Mucosa of stomach (tissue), 1 donor: ENCODE measurements around the gene CCN2.
"Not testable (repeated sequence)": the region's sequence is repeated elsewhere in the genome, so short reads cannot be mapped to it uniquely, and the experiment has no call there.

Experiments used
- H3K27me3 ChIP-seq: one replicate; pipeline ENCODE4 v1.7.0; 2013; ENCODE audit warnings: mild to moderate bottlenecking, low read length; ENCODE audit not compliant: control insufficient read depth, insufficient read depth
- H3K36me3 ChIP-seq: one replicate; pipeline ENCODE4 v1.7.0; 2013; ENCODE audit warnings: low read length; ENCODE audit not compliant: control insufficient read depth, insufficient read depth
- H3K4me1 ChIP-seq: one replicate; pipeline ENCODE4 v1.7.0; 2013; ENCODE audit warnings: mild to moderate bottlenecking, low read length; ENCODE audit not compliant: control insufficient read depth, insufficient read depth
- H3K4me3 ChIP-seq: one replicate; pipeline ENCODE4 v1.7.0; 2013; ENCODE audit warnings: low read length
- H3K9ac ChIP-seq: one replicate; pipeline ENCODE4 v1.7.0; 2013; ENCODE audit warnings: mild to moderate bottlenecking, low read length, moderate library complexity
- H3K9me3 ChIP-seq: one replicate; pipeline ENCODE4 v1.7.0; 2013; ENCODE audit warnings: mild to moderate bottlenecking, low read length, moderate library complexity; ENCODE audit not compliant: control insufficient read depth
- donor health status: Pancreatic carcinoma.

CCN2 gene

DNA sequence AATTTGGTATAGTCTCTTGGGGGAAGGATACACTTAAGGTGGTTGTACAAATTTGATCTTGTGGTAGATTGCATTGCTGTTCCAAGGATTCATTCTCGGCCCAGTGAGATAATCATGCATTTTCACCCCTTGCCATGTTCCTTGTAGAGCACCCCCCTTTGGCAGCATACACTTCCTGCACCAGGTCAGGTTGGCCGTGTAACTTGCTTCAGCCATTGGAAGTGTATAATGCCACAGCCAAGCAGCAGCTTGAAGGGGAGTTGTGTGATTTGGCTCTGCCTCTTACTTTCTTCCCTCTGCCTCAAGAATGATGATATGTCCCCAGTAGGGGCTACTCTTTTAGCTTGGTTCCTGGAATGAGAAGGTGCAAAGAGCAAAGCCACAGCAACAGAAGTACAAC, 21.9 kb downstream of the CCN2 start:
- no peaks in the 10 kb centered on the region for H3K36me3 ChIP-seq
- H3K9me3 ChIP-seq, result no peaks in the 10 kb centered on the region
- no peak overlapping the region for H3K4me3 ChIP-seq
- H3K27me3 ChIP-seq, result no peaks in the 10 kb centered on the region
- H3K4me1 ChIP-seq, result no peaks in the 10 kb centered on the region
- H3K9ac ChIP-seq, result no peak overlapping the region

DNA sequence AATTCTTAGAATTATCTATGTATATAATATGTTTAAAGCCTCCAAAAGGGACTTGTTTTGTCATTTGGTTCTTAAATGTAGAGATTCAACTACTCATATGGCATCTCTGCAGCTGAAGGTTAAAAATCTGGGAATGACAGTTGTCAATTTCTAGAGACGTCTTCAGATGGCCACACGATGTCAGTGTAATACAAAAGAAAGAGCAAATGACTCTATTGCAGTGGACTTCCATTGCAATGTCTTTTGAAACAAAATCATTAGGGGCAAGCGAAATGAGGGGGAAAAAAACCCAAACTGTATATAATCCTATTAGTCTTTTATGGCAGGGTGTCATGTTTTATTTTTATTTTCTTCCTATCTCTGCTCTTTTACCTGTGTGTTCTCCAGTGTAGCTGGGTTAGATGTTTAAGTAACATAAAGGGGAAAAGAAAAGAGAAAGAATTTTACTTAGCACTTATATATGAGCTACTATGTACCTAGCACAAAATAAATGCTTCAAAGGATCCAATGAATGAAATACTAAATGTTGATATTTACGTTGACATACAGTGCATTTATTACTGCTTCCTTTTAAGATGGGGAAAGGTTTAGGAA, 26.2 kb downstream of the CCN2 start:
- Histone ChIP-seq H3K27me3 (no peaks in the 10 kb centered on the region), H3K9ac (no peak overlapping the region), H3K4me3 (no peak overlapping the region), H3K9me3 (peaks cover 6% of the 10 kb centered on the region), H3K36me3 (no peaks in the 10 kb centered on the region), H3K4me1 (no peaks in the 10 kb centered on the region)

DNA sequence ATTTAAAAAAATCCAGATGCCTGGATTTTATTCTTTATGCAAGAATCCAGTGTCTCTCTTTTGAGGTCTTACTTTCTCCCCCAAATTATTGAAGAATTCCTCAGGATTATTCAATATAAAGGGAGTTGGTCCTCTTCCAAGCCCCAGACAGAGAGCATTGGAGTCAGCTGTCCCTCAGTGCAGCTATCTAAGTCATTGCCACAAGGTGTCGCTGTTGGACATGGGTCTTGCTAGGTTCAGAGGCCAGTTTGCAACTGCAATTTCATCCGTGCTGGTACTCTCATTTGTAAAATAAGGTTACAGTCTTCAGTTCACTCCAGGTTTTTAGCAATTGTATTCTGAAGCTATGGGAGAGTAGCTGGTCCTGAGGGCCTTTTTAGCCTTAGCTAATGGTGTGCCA, 27.8 kb downstream of the CCN2 start:
- Histone ChIP-seq H3K4me1 (no peaks in the 10 kb centered on the region), H3K27me3 (no peaks in the 10 kb centered on the region), H3K36me3 (no peaks in the 10 kb centered on the region), H3K9me3 (peaks cover 6% of the 10 kb centered on the region), H3K4me3 (no peak overlapping the region), H3K9ac (no peak overlapping the region)

DNA sequence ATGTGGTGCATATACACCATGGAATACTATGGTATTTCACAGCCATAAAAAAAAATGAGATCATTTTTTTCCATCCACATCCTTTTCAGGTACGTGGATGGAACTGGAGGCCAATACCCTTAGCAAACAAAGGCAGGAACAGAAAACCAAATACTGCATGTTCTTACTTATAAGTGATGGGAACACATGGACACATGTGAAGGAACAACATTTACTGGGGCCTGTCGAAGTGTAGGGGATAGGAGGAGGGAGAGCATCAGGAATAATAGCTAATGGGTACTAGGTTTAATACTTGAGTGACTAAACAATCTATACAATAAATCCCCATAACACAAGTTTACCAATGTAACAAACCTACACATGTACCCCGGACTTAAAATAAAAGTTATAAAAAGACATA, 30.5 kb downstream of the CCN2 start:
- Histone ChIP-seq H3K27me3 (no peaks in the 10 kb centered on the region), H3K9ac (no peak overlapping the region), H3K4me1 (no peaks in the 10 kb centered on the region), H3K4me3 (no peak overlapping the region), H3K36me3 (no peaks in the 10 kb centered on the region), H3K9me3 (peaks cover 6% of the 10 kb centered on the region)

DNA sequence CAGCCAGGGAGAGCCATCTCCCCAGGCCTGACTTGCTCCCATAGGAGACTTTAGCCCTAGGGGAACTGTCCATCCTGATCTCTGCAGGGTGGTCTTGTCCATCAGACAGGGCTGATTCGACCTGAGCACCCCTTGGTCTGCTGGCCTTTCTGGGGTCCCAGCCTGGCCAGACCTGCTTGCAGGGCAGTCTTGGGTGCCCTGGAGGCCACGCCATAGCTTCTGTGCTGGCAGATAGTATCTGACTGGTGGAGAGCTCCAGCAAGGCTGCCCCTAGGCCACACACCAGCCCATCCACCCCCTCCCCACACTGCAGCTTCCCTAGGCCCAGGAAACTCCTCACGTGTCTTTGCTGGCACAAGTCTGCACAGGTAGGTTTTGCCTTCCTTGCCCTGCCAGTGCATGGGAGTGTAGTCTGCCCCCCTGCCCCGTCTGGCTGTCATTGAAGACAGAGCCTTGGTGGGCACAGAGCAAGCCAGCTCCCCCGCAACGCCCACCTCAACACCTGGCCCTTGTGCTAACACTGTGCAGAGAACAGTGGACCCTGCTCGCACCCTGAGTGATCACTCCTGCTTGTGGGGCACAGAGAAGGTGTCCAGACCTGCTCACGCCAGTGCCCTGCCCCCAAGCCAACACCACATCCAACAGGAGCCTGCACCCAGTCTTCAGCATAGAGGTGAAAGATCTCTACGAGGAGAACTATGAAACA, 32.4 kb downstream of the CCN2 start:
- no peak overlapping the region for H3K4me3 ChIP-seq
- no peaks in the 10 kb centered on the region for H3K4me1 ChIP-seq
- no peak overlapping the region for H3K9ac ChIP-seq
- peaks cover 3% of the 10 kb centered on the region for H3K9me3 ChIP-seq
- H3K27me3 ChIP-seq, result no peaks in the 10 kb centered on the region
- H3K36me3 ChIP-seq, result no peaks in the 10 kb centered on the region

DNA sequence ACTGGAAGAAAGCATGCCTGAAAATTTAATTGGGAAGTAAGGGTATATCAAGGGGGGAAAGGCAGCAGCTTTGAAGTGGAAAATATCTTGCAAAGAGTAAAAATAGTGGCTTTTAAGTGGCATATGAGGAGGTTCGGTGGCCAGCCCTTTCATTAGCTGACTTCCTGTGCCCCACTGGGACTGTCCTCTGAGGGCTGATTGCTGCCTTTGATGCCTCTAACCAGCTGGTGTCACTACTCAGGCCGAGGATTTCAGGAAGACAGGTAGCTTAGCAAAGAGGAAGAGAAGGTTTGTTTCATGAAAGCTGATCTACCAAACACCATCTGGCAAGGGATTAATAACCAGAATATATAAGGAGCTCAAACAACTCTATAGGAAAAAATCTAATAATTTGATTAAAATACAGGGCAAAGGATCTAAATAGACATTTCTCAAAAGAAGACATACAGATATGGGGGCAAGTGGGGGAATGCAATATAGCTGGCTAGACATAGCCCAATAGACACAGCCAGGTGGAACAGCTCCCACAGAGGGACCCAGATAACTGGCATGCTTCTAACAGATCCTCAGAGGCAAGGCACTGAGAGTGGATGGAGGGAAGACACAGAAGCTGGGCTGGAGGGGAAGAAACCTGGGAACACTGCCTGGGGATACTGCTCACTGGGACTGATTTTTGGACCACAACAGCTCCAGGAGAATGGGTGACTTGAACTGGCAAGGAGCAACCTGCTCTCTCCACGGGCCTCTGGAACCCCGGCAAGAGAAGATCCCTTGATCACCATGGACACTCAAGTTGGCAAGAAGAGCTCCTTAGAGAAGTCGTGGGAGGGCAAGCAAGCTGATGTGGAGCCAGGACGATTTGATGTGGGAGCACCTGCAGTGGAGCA, 33.2 kb downstream of the CCN2 start:
- Histone ChIP-seq H3K9ac (no peak overlapping the region), H3K4me1 (no peaks in the 10 kb centered on the region), H3K4me3 (no peak overlapping the region), H3K36me3 (no peaks in the 10 kb centered on the region), H3K27me3 (no peaks in the 10 kb centered on the region), H3K9me3 (no peaks in the 10 kb centered on the region)

DNA sequence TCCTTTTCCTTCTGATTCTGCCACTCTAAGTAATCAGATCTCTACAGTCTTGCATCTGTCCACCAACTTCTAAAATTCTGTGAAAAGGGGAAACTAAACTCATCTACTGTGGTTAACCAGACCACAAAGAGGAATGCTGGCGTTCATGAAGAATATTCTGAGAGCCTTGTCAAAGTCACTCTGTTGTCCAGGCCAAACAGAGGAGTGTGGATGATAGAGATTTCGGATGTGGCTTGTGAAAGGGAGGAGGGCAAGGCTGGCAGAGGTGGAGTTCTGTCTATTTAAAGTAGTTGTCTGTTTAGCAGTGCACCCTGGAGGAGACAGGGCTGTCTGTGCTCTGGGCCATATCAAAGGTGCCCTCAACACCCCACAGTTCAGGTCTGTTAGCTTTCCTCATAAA, 33.9 kb downstream of the CCN2 start:
- H3K4me1 ChIP-seq, result no peaks in the 10 kb centered on the region
- H3K27me3 ChIP-seq, result no peaks in the 10 kb centered on the region

DNA sequence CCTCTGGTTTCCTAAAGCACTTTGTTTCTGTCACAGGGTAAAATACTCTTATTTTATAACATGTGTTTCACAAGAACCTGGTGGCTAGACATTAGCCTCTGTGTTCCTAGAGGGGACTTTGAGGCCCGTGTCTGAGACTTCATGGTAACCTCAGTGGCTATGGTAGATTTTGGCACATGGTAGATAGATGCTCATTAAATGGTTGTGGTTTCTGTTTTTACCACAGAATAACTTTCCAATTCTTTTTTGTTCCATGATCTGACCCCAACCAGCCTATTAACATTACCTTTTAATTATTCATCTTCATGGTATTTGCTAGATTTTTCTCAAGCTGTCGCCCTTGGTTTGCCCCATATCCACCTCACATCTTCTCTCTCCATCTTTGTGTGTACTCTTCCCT, 34.3 kb downstream of the CCN2 start:
- no peaks in the 10 kb centered on the region for H3K4me1 ChIP-seq
- H3K9ac ChIP-seq, result no peak overlapping the region
- no peaks in the 10 kb centered on the region for H3K9me3 ChIP-seq
- H3K36me3 ChIP-seq, result no peaks in the 10 kb centered on the region
- no peak overlapping the region for H3K4me3 ChIP-seq
- no peaks in the 10 kb centered on the region for H3K27me3 ChIP-seq

More for the DNA sequence above, 33.9 kb downstream of the CCN2 start:
- H3K36me3 ChIP-seq, result no peaks in the 10 kb centered on the region
- no peak overlapping the region for H3K9ac ChIP-seq
- H3K9me3 ChIP-seq, result no peaks in the 10 kb centered on the region
- no peak overlapping the region for H3K4me3 ChIP-seq

DNA sequence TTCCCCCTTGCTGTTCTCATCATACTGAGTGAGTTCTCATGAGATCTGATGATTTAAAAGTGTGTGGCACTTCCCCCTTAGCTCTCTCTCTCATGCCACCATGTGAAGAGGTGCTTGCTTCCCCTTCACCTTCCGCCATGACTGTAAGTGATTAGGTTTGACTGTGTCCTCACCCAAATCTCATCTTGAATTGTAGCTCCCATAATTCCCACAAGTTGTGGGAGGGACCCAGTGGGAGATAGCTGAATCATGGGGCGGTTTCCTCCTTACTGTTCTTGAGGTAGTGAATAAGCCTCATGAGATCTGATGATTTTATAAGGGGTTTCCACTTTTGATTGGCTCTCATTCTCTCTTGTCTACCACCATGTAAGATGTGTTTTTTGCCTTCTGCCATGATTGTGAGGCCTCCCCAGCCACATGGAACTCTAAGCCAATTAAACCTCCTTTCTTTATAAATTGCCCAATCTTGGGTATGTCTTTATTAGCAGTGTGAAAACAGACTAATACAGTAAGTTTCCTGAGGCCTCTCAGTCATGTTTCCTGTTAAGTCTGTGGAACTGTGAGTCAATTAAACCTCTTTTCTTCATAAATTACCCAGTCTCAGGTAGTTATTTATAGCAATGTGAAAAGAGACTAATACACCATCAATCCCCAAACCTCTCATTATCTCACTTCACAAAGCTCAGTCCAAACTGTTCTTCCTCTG, 34.9 kb downstream of the CCN2 start:
- H3K4me3 ChIP-seq, result not testable (repeated sequence)

DNA sequence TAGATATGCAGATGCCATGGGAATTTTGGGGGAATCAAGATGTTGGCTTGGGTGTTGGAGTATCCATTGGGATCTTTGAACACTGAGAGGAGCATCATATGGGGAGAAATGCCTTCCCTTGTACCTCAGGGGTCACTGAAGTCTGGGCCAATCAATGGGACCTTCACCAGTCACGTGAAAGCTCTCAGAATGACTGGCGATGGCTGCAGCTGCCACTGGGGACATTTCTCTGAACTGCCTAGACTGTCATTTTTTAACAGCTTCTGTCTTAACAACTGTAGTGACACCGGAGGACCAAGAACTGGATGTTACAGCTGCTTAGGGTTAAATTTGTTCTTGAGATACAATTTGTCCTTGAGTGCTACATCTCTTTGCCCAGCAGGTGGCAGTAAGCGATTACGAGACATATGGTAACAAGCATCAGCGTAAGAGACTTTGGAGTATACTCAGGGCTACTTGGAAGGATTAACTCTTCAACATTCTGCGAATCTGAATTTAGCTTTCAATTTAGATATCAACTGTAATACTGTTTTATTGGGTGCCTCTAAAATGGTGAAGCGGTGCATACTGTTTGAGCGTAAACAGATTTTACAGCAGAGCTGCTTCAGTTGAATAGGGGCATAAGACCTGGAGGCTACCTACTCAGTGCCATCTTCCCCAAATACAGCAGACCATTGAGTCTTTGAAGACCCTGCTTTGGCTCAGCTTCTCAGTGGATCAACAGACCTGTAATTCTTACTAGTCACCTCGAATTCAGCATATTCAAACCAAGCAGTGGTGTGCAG, 36.0 kb downstream of the CCN2 start:
- Histone ChIP-seq H3K4me3 (no peak overlapping the region), H3K4me1 (no peaks in the 10 kb centered on the region), H3K27me3 (no peaks in the 10 kb centered on the region), H3K9me3 (no peaks in the 10 kb centered on the region), H3K9ac (no peak overlapping the region), H3K36me3 (no peaks in the 10 kb centered on the region)

More for the DNA sequence above, 34.9 kb downstream of the CCN2 start:
- not testable (repeated sequence) for H3K27me3 ChIP-seq, H3K9me3 ChIP-seq, H3K4me1 ChIP-seq, H3K9ac ChIP-seq, H3K36me3 ChIP-seq

DNA sequence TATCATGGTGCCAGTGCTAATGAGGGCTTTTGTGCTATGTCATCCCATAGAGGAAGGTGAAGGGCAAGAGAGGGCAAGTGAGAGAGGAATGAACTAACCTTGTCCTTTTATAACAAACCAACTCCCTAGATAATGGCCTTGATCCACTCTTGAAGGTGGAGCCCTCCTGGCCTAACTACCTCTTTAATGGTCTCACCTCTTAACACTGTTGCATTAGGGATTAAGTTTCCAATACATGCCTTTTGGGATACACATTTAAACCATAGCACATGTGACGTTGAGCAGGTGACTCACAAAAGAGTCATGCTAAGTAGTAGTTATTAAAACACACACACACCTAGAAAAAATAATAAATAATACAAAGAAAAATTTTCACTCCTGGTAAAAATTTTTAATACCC, 36.9 kb downstream of the CCN2 start:
- H3K27me3 ChIP-seq, result no peaks in the 10 kb centered on the region
- no peaks in the 10 kb centered on the region for H3K36me3 ChIP-seq
- no peak overlapping the region for H3K9ac ChIP-seq
- no peak overlapping the region for H3K4me3 ChIP-seq
- H3K9me3 ChIP-seq, result no peaks in the 10 kb centered on the region
- no peaks in the 10 kb centered on the region for H3K4me1 ChIP-seq
